HG03108 (cell line): ENCODE measurements around the gene VEPH1.

ENCODE experiments used
- ATAC-seq: cut with Tn5 transposase; IDR thresholded peaks from one replicate; pipeline ENCODE4 v1.9.1; 2021; ENCODE audit warnings: moderate library complexity; ENCODE audit not compliant: unreplicated experiment

The VEPH1 gene

DNA sequence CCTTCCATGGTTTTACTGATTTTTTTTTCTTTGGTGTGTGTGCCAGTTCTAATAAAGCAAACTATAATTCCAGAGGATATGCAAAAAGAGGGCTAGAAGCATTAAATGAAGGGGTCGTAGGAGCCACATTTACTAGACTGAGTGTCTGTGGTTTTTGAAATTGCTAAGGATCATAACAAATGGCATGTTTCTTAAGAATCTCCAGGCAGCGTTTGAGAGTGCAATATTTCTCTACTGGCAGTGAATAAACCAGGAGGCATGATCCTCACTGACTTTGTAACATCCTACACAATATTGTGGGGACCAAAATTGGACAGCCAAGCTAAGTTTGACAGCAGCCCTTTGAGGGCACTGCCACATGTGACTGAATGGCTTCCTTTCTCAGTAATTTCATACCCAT is 227.4 kb downstream of the VEPH1 start:
- no peak for ATAC-seq

DNA sequence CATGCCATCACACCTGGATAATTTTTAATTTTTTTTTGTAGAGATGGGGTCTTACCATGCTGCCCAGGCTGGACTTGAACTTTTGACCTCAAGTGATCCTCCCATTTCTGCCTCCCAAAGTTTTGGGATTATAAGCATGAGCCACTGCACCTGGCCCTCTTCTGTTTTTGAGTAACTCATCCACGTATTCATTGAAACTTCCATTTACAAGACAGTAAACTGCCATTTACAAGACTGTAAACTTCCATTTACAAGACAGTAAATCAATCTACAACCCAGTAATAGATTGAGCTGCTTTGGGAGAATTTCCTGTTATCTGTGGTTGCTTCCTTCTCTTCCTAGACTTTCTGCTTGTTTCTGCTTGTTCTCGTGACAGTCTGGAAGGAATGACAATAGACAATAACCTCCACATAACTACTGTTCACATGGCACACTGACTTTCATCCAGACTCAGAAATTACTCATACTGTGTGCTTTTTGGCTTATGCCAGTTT is 228.5 kb downstream of the VEPH1 start:
- no peak for ATAC-seq

DNA sequence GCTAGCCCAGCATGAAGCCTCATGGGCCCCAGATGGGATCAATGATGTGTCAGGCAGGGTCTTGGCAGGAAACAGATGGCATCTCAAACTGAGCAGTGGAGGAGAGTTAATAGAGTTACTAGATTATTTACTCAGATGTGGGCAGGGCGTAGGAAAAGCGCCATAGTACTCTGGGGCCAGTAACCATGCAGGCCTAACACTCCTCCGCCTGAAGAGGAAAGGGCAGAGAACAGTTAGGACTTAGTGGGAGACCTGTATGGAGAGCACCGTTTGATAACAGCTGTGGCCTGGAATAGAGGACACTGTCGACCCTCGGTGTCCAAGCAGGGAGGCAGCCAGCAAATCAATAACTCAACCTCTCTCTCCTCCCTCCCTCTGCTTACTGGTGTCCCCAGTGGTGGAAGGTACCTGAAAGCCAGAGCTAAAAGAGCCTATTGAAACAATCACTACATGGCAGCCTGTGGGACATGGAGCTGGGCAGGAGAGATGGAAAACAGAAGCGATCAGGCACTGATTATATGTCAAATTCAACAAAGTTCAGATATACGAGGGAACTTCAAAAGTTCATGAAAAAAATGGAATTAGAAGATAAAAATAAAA is 231.8 kb downstream of the VEPH1 start:
- ATAC-seq = no peak

DNA sequence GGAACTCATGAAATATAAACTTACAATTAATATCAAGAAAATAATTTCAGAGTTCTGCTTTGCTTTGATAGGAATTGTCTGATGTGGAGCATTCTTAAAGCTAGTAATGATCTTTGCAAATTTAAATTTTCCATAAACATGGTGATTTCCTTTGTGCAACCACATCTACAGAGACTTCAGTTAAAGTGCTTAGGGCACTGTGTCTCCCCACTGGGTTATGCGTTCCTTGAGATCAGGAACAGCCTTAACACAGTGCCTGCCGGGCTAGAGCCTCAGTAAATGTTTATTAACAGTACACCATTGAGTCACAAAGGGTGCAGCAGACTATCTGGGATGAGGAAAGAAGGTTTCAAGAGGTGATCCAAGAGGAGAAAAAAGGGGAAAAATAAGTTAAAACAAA is 235.2 kb downstream of the VEPH1 start:
- ATAC-seq = no peak

DNA sequence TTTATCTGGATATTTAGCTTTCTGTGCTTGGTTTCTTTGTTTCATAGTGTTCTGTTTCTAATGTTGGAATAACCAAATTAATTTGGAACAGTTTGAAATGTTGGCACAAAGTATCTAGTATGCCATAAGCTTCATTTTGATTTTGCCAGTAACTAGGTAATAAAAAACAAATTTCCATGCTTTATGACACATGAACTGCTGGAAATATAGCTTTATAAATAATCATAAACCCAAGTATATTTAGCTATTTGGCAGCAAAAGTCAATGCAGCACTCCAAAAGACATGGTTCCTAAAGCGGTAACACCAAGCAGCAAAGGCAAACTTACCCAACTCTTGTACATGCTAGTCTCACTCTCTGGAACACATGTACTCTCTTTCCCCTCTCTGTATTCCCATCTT is 237.3 kb downstream of the VEPH1 start:
- ATAC-seq = no peak

DNA sequence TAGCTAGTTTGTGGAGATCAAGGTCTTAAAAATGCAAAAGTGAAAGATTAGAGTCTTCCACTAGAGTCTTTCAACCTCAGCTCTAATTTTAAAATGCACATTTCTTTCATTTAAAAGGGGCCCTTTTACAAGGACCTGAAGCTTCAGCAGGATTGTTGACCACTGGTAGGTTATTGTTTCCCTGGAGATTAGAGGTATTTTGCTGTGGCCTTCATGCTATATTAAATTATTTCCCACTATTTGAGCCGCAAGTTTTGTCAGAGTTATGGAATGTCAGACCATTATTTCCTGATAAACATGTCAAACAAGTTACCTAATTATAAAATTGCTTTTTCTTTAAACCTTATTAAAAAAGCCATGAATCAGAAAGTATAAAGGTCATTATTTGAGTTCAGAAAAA is 240.2 kb downstream of the VEPH1 start:
- ATAC-seq = no peak

DNA sequence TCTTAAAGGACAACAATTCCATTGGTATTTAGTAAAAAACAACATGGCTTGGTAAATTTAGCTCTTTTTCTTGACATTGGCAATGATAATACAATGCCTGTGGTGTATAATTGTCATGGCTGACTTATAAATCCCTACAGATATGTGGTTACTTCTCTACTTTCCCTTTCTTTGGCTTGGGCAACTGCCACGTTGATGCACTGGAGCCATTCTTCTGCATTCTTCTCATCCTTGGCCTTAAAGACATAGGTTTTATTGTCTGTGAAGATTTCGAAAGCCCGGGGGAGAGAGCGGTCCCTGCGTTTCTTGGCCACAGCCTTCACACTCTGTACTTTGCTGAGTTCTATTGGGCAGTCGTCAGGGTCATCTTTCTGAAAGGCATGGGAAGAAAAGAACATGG is 242.2 kb downstream of the VEPH1 start:
- no peak for ATAC-seq

DNA sequence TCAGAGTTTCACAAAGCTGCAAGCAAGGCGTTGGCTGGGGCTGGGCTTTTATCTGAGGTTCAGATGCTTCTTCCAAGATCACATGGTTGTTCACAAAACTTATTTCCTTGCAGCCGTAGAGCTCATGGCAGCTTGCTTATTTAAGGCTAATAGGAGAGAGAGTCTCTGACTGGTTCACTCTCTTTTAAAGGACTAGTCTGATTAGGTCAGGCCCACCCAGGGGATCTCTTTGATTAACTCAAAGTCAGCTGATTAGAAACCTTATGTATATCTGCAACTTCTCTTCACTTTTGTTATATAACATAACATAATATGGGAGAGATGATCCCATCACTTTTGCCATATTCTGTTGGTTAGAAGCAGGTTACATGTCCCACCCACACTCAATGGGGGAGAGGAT is 243.4 kb downstream of the VEPH1 start:
- ATAC-seq = no peak

DNA sequence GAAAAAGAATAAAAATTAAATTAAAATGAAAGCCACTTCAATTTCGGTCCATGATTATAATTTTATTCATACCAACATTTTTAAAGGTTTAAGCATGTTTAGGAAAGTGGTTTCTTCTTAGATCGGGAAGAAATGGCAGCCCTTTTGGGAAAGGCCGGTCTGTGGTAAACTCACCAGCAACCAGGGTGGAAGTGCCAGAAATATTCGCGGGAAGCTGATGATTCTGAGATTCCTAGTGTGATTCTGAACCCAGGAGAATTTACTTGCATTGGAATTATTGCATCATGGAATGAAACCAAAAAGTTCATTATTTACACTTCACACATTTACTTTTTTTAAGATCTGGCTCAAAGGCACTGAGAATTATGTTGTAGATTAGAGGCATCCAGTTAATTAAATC is 246.1 kb downstream of the VEPH1 start:
- no peak for ATAC-seq

DNA sequence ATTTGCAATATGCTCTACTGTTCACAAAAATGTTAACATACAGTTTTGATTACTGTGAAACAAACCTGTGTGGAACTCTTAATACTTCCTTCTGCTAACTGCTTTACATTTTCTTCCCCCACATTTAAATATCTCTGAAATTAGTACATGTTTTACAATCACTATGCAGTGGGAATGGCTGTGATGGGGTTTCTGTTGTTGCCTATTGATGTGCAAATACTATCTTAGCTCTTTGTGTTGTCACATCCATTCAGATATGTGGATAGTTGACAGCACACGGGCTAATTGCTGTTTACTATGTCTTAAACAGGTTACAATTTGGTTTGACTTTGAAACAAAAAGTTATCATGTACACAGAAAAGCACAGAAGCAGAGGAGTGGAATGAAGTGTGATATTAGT is 247.4 kb downstream of the VEPH1 start:
- ATAC-seq = no peak

DNA sequence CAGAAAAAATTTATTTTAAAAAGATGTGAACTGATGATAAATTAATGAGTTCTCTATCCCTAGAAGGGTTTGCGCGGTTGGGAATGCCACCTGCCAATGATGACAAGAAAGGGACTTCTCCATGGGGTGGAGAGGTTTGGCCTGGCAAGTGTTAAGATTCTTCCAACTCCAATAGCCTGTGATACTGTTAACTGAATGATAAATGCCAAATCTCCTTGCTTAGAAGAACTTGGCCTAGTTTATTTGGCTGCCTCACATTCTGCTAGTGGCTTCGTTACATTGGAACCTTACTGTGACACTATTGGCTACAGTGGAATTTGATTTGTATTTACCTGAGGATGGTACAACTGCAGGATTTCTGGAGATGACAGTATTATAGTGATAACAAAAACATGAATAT is 251.5 kb downstream of the VEPH1 start:
- ATAC-seq = no peak

DNA sequence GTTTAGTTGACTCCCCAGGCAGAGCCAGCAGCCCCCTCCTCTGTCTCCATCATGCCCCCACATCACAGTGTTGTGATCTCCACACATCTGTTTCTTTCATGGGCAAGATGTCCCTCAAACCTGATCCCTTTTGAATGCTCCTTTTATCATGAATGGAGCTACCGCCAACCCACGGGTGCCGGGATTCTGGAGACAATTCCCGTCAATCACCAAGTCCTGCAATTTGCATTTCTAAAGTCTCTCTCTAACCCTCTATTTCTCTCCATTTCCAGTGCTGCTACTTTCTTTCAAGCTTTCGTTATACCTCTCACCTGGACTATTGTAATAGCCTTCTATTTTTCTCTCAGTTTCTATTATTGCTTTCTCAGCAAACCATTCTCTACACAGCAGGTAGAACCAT is 253.6 kb downstream of the VEPH1 start:
- no peak for ATAC-seq

DNA sequence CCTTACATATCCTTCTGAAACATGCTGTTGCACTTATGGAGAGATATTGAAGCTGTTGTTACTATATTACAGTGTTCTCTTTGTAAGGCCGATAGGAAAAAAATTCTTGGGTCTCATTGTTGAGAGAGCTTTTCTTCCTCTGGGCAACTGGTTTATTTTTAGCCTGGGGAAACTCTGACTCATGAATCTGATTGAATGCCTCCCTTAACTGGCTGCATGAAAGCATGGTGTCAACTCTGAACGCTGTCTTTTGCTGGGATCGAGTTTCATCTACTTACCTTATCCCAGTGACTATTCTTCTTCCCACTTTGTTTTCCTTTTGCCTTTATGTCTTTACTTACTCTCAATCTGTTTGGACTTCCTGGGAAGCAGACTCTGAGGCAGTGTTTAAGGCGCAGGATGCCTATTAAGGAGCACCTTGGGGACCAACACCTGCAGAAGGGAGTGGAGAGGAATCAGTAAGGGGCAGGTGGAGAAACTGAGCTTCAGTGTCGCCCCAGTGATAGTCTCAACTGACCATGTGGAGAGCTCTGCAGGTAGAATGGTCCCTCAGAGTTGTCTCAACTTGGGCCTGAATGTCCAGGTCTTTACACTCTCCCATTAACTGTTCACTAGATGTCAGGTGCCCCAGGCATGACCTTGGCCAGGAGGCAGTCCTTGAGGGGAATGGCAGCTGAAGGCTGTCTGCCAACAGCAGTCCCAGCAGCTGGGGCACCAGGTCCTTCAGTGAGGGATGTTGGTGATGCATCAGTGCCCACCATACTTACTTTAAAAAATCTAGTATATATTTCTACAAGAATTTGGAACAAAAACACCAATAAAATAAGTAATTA is 254.4 kb downstream of the VEPH1 start:
- ATAC-seq = no peak

DNA sequence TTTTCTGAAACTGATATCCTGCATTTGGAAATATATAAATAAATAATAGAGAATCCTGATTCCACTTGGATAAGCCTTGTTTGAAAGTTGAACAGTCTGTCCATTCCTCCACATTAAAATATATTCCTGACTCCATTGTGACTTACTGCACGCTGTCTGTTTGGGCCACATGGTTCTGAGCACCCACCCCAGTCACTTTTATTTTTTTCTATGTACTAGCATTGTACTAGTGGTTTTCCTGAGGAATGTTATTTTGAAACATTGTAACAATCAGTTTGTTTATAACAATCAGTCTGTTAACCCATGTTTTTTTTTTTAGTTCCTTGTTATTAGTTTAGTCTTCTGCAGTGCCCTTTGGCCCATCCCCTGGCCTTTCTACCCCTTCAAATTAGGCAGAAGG is 255.8 kb downstream of the VEPH1 start:
- ATAC-seq = no peak

DNA sequence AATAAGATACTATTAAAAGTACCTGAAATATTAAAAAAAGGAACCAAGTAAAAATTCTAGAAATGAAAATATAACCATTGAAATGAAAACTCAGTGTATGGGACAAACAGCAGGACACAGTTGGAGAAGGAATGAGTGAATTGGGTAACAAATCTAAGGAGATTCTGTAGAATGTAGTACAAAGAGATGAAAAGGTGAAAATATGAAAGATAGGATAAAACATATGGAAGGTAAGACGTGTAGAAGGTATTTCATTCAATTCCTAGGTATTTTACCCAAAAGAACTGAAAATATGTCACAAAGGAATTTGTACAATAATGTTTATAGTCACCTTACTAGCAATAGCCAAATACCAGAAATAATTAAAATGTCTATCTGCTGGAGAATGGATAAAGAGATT is 260.4 kb downstream of the VEPH1 start:
- ATAC-seq = no peak

DNA sequence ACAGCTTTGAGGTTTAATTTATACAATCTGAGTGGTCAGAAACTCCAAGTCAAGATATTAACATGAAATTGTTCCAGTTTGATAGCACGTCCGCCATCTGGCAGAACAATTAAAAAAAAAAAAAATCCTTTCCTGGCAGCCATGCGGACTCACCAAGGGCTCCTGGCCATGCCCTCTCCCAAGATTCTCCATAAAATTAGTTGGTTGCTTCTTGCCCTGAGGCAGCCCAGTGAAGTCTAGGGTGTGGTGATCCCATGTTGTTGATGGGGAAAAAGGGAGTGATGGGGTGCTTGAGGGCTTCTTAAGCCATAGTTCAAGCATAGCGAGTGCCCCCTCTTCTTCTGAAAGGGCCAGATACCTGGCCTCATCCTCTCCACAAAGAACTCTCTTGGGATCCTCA is 261.6 kb downstream of the VEPH1 start:
- ATAC-seq = no peak

DNA sequence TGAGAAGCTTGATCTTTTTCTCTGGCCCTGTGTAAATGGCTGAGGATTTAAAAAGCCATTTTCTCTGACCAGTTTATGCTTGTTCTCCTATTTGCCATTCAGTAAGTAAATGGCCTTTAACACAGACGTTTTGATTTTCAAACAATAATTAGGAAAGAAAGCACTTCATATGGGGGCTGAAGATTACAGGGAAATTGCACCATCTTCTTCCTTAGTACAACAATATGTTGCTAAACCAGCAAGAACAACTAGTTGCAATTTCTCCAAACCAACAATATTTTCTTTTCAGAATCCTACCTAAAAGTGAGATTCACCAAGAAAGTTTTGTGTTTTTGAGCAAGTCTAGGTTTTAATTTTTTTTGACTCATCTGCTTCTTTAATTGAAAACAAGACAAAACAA is 262.8 kb downstream of the VEPH1 start:
- ATAC-seq = no peak

DNA sequence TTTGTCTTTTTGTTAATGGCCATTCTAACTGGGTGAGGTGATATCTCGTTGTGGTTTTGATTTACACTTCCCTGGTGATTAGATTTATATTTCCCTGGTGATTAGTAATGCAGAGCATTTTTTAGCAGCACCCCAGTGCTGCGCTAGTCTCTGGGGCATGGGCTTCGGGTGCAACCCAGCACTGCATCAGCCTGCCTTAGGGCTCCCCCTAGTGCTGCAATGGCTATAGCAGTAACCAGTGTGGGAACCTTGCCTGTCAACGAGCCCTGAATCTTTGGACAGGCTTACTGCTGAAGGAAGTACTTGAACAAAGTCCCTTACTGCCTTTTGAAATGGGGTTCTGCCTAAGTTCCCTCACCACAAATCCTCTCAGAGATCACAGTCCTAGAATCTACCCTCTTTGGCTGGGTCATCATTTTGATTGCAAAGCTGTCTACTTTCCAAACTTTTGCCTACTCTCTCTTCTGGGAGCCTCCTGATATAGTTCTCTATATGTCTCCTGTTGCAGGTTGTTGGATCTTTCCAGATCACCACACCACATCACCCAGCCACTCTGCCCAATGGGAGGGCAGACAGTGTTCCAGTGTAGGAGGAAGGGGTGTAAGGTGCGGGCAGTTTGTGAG is 264.0 kb downstream of the VEPH1 start:
- ATAC-seq = peak; percentile 99

DNA sequence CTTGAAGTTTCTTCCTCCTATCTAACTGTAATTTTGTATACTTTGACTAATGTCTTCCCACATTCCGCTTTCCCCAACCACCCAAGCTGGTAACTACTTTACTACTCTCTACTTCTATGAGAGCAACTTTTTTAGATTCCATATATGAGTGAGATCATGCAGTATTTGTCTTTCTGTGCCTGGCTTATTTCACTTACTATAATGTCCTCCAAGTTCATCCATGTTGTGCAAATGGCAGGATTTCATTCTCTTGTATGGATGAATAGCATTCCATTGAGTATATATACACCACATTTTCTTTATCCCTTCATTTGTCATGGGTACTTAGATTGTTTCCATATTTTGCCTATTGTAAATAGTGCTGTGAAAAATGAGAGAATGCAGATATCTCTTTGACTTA is 264.8 kb downstream of the VEPH1 start:
- no peak for ATAC-seq

DNA sequence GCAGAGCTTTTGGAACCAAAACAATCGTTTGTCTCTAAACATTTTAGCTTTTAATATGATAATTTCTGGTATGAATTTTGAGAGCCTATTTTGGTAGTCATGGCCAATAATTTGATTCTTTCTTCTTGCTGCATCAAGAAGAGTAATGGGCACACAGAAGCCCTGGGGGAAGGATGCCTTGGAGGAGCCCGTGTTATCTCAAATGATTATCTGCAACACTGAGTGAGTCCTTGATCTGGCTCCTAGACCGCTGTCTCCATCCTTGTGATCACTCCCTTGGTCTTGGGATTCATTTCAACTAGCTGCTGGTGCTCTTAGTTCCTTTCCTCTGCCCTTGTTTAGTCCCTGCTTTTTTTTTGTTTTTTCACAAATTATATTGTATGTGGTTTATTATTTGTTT is 265.3 kb downstream of the VEPH1 start:
- ATAC-seq = no peak

DNA sequence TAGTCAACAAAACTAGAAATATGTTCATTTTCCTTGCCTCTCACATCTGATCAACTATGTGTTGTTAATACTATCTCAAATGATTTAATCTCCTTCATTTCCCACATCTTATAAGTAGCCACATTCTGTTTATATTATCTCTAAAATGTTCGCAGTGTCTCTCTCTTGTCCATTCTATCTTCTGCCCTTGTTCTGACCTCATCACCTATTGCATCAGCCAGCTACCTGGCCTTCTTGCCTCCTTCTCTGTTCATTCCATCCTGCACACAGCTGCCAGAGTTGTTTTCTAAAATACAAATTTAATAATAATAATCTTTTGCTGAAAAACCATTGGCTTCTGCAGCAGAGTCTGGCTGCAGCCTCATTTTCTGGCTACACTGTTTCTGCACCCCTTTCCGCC is 267.9 kb downstream of the VEPH1 start:
- no peak for ATAC-seq

DNA sequence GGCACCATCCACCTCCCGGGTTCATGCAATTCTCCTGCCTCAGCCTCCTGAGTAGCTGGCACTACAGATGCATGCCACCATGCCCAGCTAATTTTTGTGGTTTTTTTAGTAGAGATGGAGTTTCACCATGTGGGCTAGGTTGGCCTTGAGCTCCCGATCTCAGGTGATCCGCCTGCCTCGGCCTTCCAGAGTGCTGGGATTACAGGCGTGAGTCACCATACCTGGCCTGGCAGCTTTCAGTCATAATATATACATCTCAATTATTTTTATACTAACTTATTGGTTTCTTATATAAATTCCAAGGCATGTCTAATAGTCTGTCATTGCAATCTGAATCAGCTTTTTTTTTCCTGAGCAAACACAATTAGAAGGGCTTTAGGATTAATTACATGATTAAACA is 269.3 kb downstream of the VEPH1 start:
- ATAC-seq = no peak
